HL-60 (cell line): ENCODE results near the gene TRIM32.

Experiments
- CTCF ChIP-seq: IDR thresholded peaks from one replicate; pipeline ENCODE4 v1.5.1; 2011; ENCODE audit warnings: low read length, control low read depth, inconsistent platforms; ENCODE audit not compliant: insufficient read depth
- POLR2AphosphoS5 ChIP-seq: IDR thresholded peaks from 2 replicates; pipeline ENCODE4 v1.6.1; 2012; ENCODE audit warnings: low read depth
- REST ChIP-seq: IDR thresholded peaks from 2 replicates; pipeline ENCODE4 v1.6.1; 2012; ENCODE audit warnings: low read depth; ENCODE audit not compliant: insufficient replicate concordance
- SPI1 ChIP-seq: IDR thresholded peaks from 2 replicates; pipeline ENCODE4 v1.6.1; 2012; ENCODE audit warnings: low read depth, mild to moderate bottlenecking, borderline replicate concordance

- TF ChIP-seq CTCF (no peak), POLR2AphosphoS5 (no peak), REST (no peak), SPI1 (no peak)
Measured at GRCh38 chr9:116694785-116695291, 7.7 kb downstream of the TRIM32 start.
